8988T (cell line): Measurements from ENCODE around the gene GMEB2.
A peak's percentile ranks its signal among the peaks of the same experiment; 100 is the strongest.

ENCODE experiments used
- DNase-seq: peaks from one replicate; pipeline ENCODE4 v3.0.0; 2011

GMEB2 gene

DNA sequence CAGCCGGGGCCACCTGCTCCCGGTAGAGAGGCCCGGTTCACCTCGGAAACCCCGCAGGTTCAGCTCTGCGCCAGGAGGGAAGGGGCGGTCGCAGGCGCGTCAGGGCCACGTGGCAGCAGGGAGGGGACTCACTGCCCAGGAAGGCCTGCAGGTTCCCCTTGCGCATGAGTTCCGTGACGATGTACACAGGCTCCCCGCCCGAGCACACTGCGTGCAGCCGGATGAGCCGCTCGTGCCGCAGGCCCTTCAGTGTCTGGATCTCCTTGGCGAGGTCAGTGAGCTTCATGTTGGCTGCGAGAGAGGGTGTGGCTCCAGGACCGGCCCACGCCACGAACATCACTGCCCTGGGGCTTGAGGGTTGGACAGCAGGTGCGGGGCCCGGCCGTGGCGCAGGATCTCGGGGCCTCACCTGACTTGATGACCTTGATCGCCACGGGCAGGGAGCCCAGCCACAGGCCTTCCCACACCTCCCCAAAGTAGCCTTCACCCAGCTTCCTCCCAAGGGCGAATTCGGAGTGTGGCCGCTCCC is 84.8 kb downstream of the GMEB2 start:
- no peak for DNase-seq

DNA sequence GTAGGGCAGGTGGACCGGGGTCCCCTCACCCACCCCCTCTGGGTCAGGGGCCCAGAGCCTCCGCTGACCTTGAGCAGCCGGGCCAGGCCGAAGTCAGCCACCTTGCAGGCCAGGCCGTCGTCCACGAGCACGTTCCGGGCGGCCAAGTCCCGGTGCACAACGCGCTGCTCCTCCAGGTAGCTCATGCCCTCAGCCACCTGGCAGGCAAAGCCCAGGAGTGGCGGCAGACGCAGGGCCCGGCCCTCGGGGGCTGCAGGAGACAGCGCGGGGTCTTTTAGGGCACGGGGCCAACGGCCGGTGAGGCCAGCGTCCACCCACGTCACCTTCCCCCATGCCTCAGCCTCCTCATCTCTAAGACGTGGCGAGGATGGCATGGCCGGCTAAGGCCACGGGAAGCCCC is 85.5 kb downstream of the GMEB2 start:
- DNase-seq: no peak

DNA sequence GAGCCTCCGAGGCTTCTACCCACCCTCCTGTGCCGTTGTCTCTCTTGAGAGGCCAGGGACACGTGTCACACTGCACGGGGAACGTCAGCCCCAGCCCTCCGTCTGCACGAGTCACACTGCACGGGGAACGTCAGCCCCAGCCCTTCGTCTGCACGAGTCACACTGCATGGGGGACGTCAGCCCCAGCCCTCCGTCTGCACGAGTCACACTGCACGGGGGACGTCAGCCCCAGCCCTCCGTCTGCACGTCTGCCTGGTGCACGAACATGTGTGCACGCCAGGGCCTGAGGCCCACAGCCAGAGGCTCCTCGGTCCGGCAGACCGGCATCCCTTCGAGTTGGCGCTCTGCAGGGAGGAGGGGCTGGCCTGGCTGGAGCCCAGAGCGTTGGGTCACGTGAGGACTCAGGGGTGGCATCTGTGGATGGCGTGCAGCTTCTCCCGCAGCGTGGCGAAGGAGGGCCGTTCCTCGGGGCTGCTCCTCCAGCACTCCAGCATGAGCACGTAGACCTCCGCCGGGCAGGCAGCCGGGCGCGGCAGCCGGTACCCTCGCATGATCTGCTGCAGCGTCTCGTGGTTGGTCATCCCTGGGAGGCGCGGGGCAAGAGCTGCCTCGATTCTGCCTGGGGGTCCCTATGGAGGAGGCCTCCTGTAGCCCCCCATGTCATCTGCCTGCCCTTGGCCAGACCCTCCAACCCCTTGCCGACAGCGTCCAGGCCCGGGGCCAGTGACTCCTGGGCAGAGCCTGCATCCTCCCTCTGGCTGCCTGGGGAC is 86.3 kb downstream of the GMEB2 start:
- DNase-seq: no peak

DNA sequence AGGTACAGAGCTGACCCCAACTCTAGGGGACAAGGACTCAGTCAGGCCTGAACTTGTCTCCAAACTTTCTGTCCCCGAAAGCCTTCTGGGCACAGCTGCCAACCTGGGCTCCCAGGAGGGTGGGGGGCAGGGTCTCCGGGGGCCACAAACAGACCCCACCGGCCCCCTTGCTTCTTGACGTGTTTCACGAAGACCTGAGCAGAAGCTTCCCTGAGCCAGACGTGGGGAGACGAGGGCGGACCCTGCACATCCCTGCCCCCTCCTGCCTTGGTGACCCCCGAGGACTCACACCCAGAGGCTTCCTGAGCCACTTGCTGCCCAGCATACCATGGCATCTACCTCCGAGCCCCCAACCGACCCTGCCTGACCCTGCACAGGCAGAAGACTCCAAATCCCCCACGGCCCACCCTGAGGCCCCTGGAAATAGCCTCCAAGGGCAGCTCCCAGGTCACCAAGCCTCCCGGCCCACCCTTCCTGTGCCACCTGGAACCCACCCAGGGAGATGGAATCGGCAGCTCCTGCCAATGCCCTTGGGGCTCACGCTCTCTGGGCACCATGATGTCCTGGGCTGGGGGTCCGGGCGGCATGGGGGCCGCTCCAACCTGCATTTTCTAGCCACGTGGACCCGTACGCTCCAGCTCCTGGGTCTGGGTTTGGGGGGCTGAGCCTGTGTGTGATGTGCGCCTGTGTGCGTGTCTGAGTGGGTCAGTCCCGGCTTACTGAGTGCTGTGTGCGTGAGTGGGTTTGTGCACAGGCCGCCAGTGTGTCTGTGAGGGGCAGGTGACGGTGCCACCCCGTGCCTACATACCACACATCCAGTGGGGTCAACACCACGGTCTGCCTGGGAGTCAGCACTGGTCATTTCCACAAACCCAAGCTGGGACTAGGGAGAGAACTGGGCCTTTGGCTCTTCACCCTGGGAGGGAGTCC is 87.2 kb downstream of the GMEB2 start:
- DNase-seq: no peak

DNA sequence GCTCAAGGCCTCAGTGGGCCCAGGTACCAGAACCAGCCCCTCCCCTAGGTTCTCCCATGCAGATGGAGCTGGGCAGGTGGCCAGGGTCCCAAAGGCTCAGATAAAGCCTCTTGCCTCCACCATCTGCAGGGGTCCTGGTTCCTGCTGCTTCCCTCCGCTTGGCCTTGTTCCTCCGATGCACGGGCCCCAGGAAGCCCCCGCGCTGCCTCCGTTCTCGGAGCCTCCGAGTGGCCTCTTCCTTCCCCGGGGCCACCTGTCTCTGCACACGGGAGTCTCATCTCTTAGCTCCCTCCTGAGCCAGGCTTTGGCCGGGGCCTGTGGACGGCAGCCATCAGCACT is 87.8 kb downstream of the GMEB2 start:
- DNase-seq: no peak

DNA sequence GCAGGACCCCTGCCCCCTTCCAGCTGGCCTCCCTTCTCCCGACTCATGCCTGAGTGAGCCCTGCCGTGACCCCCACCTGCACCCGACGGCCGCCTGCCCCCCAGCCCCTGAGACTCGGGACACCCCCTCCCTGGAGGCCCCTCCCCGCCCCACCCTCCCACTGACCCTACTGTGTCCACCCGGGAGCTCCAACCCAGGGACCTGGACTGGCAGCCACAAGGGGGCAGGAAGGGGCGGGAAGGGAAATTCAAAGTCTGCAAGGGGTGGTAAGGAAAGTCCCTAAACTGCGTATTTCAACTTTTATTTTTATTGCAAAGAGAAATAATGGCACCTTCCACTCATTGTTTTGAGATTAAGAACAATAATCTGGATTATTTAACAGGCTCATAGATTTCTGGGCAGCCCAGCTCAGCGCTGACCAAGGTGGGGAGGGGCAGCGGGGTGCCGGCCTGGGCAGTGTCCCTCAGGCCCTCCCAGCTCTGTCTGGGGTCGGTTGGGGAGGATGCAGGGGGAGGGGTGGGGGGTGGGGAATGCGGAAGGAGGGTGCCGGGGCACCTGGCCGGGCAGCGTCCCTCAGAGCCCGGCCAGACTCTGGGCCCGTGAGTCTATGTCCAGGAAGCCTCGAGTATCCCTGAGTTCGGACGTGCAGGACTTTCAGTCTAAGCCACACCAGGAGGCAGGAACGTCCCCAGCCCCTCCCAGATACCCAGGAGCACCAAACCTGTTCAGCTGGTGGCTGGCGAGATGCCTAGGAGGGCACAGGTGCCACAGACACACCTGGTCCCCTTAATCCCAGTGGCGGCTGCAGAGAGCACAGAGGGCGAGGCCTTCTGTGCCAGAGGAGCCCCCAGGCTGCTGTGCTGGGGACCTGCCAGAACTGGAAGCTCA is 88.5 kb downstream of the GMEB2 start:
- peak; percentile 100 for DNase-seq
